ENCODE data around the gene PLEKHM3. TPM values are rescaled to one million over a fixed set of nuclear protein-coding genes. Genes with fewer than 3 reads are reported as not detected.

The PLEKHM3 gene
- total RNA-seq, 1 experiment from 2014 or later = 19.9 TPM

Small RNA genes lying within 50 kb of the gene (small RNA-seq; reads per million reads assigned to genes)
- gene RNA5SP116 = not detected
- not detected for gene RNU6-360P

Other genes starting within 250 kb of the PLEKHM3 start
- not detected in 2 replicates for gene CRYGD, start 99.0 kb upstream of the PLEKHM3 start, total RNA-seq (2014; rRNA removed; shearing (Covaris generic); ENCODE audit: low replicate concordance)
- gene CRYGC, start 104.3 kb upstream of the PLEKHM3 start, total RNA-seq (2014; rRNA removed; shearing (Covaris generic); ENCODE audit: low replicate concordance) = not detected in 2 replicates
- gene CRYGB, start 120.6 kb upstream of the PLEKHM3 start, total RNA-seq (2014; rRNA removed; shearing (Covaris generic); ENCODE audit: low replicate concordance) = not detected in 2 replicates
- gene CRYGA, start 138.1 kb upstream of the PLEKHM3 start, total RNA-seq (2014; rRNA removed; shearing (Covaris generic); ENCODE audit: low replicate concordance) = not detected in 2 replicates
- not detected in 2 replicates for gene C2orf80, start 164.5 kb upstream of the PLEKHM3 start, total RNA-seq (2014; rRNA removed; shearing (Covaris generic); ENCODE audit: low replicate concordance)
- gene IDH1, start 229.5 kb upstream of the PLEKHM3 start, total RNA-seq (2014; rRNA removed; shearing (Covaris generic); ENCODE audit: low replicate concordance) = 44.1 and 50.6 TPM in 2 replicates
- gene PIKFYVE, start 240.7 kb upstream of the PLEKHM3 start, total RNA-seq (2014; rRNA removed; shearing (Covaris generic); ENCODE audit: low replicate concordance) = 38.4 and 58.0 TPM in 2 replicates

Measured in Karpas-422 (cell line).